NCI-H774 (cell line): ENCODE data around the gene KRTAP10-1.
"Not testable (repeated sequence)": the region's sequence is repeated elsewhere in the genome, so short reads cannot be mapped to it uniquely, and the experiment has no call there.

Experiments
- DNase-seq: peaks from one replicate; lab custom pipeline; 2025; lab: John Stamatoyannopoulos, UW

Gene KRTAP10-1

DNA sequence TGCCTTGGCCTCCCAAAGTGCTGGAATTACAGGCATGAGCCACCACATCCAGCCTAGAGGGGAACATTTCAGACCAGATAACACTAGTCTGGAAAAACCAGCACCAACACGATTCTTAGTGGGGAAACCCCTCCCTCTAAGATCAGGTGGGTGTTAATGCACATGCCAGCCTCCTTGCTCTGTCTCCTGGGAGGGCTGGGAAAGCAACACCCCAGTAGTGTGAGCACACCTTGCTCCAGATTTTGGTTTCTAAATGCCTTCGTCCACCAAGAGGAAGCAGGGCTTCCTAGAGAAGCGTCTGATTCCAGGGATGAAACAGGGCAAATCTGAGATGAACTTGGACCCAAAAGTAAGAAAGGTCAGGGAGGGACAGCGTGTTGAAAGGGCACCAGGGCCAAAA, 31.3 kb upstream of the KRTAP10-1 start:
- DNase-seq = no peak

DNA sequence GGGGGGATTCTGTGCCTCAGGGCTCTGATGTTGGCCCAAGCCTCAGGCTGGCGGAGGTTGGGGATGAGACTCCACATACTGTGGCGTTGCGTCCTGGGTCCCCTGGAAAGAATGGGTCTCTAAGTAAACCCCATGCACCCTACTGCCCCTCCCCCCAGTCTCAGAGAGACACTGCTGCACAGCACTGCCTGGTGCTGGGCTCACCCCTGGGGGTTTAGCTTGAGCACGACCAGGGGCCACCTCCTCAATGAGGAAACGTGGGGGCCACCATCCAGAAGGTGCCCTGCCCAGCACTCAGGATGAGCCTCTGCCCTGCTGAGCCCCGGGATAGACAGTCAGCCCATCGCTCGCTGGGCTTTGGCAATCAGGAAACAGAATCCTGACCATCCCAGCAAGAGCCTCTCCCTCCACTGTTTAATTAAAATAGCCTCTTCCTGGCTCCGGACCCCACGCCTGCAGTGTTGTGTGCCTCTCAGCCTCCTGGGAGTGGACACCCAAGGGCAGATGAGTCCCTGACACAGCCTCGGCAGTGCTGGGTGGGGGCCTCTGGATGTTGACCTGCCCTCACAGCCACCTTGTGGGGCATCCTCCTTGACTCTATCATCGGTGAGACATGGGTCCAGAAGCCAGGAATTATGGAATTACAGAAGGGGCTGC, 30.0 kb upstream of the KRTAP10-1 start:
- no peak for DNase-seq

DNA sequence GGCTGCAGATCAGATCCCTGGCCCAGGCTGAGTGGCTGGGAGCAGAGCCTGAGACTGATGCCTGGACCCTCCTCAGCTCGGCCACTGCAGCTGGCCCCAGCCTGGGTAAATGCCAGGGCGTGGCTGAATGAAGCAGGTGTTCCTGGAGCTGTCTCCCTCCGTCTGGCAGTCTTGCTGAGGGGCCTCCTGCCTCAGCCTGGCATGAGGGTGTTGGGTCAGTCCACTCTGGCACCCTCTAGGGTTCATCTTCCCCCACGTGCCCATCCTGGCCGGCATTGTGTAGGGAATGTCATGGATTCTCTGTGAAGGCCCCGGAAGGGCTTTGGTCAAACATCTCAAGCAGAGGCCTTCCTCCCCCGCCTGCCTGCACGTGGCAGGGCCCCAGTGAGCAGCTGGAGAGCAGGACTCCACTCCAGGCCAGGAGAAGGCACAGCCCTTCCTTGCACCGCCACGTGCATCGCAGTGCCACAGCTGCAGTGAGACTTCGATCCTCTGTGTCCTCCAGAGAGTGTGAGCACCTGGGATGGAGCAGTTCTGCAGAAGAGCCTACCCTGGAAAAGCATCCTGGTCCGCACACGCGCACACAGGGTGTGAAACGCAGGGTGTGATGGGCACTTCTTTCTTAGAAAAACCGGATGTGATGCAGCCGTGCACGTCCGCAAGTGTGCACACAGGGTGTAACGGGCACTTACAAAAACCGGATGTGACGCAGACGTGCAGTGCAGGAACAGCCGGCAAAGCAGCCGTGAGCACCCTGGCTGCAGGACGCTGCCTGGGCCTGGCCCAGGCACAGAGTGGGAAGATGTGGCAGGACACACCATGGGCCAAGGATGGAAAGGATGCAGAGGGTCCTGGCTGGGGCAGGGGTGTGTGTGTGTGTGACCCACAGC, 28.9 kb upstream of the KRTAP10-1 start:
- DNase-seq = no peak

DNA sequence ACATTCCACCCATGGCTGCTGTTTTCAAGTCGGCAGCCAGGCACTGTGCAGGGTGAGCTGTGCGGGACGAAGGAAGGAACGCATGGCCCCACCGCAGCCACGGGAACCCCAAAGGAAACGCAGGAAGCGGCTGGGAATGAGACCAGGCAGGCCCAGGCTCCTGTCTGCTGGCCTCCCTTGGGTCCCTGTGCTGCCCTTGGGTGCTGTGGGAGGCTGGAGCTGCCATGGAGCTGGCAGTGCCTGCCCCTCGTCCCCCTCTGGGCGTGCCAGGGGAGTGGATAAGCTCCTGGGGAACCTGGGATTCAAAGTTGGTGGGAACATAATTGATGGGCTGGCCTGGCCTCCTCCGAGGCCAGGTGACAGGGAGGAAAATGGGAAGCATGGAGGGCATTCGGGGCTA, 28.3 kb upstream of the KRTAP10-1 start:
- no peak for DNase-seq

DNA sequence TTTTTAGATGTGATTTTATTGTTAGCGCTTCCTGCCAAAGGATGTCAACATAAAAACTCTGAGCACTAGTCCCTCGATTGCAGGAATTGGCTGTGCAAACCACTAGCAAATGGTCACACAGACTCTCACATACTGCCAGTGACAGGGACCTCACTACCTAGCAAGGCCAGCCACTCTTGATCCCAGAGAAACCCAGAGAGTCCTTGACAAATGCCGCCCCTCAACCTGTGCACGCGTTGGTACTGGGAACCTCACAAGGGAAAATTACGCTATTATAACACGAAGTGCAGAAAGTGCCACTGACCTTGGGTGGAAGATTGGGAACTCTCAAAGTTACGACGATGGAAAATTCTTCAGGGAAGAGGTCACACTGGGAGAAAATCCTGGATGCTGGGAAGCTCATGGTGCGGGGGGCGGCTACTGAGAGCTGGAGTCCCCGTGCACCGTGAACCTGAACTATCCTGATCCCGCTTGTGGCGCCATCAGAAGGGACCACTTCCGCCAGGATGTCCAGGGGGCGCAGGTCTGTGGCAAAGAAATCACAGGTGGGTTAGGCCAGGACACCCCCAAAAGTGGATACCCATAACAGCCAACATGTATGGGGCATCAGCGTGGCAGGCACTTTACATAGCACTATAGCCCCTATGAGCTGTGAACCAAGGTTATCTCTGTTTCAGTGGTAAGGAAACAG, 27.6 kb upstream of the KRTAP10-1 start:
- no peak for DNase-seq

DNA sequence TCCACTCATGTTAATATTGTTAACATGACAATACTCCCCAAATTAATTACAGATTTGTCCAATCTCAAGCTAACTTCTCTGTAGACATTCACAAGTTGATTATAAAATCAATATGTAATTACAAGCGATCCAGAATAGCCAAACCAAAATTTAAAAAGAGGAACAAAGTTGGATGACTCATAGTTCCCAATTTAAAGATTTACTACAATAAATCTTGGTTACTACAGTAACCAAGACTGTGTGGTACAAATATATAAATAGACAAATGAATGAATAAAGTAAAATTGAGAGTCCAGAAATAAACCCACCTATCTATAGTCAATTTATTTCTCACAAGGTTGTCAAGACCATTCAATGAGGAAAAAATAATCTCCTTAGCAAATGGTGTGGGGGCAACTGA, 26.4 kb upstream of the KRTAP10-1 start:
- no peak for DNase-seq

DNA sequence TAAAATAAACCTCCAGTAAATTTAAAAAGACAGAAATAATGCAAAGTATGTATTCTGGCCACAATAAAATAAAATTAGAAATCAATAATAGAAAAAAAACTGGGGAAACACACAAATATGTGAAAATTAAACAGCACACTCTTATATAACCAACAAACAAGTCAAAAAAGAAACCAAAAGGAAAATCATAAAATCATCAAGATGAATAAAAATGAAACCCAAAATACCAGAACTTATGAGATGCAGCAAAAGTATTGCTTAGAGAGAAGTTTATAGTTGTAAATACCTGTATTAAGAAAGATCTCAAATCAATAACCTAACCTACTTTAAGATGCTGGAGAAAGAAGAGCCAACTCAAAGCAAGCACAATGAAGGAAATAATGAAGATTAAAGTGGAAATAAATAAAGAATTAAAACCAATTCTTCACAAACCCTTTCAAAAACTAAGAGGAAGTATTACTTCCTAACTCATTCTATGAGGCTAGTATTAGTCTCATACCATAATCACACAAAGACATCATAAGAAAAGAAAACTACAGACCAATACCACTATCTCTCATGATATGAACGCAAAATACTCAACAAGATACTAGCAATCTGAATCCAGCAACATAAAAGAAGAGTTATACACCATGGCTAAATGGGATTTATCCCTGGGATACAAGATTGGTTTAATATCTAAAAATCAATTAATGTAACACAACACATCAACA, 25.0 kb upstream of the KRTAP10-1 start:
- DNase-seq = no peak

DNA sequence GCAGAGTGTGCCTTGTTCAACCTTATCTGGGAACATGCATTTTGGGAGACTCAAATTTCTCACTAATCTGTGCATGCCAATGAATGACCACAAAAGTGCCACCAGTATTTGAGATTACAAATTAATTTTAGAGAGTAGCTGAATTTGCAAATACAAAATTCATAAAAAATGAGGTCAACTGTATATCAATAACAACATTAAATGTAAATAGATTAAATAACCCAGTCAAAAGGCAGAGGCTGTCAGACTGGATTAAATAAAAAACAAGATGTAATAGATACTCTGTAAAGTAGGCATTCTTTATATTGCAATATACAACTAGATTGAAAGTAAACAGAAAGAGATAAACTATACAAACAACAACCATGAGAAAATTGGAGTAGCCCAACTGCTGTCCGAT, 24.1 kb upstream of the KRTAP10-1 start:
- DNase-seq = no peak

DNA sequence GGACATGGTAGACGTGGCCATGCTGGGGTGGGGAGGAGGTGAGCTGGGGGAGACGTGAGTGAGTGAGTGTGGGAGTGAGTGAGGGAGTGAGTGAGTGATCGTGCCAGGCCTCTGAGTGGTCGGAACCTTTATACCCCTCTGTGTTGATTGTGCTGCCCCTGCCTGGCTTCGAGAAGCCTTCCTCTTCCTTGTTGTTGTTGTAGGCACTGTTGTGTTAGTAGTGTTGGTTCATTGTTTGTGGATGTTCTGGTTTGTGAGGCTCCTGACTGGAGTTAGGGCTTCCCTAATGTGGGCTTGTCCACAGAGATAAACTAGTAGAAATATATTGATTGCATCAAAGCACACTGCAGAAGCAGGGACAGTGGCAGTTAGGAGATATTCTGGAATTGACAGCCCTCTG, 18.7 kb upstream of the KRTAP10-1 start, which contains the start of gene KRTAP10-3:
KRTAP10-3 (minus strand) TSS at position 101 of the 400 bp plus-strand sequence; CDS start at position 21, 80 bp downstream.
- DNase-seq = no peak

DNA sequence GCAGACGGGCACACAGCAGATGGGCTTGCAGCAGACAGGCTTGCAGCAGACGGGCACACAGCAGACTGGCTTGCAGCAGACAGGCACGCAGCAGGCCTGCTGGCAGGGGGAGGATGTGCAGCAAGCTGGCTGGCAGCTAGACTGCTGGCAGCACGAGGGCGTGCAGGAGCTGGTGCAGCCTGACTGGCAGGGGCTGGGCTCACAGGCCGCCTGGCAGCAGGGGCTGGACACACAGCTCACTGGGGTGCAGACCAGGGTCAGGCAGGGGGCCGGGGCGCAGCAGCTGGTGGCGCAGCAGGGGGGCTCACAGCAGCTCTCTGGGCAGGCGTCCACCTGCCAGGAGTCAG, 18.3 kb upstream of the KRTAP10-1 start:
- DNase-seq = not testable (repeated sequence)

DNA sequence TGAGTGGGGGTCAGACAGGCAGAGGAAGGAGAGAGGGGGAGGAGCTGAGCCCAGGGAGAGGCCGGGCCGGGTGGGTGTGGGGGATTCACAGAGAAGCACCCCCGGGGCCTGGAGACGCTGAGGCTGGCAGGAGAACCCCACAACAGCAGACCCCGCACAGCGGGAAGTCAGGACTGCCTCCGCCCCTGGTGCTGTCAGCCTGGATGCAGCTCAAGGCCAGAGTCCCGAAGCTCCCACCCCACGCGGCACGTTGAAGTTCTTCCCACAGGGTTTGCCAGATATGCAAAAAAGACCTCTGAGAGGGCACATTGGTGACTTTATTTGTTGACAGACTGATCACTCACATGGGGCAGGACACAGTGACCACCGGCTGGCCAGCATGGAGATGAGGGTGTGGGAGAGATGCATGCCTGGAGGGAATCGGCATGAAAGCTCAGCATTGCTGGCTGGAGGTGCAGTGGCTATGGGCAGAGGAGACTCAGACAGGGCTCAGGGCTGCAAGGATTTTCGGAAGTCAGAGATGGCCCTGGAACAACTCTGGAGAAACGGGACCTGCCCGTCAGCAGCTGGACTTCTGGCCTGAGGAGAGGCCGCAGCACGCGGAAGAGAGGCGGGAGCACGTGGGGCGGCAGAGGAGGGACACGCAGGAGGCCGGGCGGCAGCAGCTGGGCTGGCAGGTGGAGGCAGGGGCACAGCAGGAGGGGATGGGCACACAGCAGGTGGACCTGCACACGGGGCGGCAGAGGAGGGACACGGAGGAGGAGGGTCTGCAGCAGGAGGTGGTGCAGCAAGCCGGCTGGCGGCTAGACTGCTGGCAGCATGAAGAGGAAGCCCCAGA, 17.7 kb upstream of the KRTAP10-1 start:
- no peak for DNase-seq

DNA sequence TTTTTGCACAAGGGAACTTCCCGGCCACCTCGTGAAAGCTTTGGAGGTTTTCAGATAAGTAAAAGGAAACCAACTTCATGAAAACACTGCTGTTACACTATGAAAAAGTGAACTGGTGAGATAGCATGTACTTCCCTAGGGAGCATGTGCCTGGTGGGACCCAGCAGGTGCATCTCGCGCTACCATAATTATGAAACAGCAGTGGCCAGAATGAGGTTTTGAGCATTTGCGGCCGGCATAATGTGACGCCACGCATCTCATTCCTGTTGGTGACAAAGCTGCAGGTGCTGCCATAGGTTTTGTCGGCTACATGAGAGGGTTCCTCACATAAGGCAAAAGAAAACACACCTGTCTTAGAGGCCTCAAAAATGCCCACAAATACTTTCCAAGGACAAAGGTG, 16.9 kb upstream of the KRTAP10-1 start:
- peak; percentile 56 for DNase-seq

DNA sequence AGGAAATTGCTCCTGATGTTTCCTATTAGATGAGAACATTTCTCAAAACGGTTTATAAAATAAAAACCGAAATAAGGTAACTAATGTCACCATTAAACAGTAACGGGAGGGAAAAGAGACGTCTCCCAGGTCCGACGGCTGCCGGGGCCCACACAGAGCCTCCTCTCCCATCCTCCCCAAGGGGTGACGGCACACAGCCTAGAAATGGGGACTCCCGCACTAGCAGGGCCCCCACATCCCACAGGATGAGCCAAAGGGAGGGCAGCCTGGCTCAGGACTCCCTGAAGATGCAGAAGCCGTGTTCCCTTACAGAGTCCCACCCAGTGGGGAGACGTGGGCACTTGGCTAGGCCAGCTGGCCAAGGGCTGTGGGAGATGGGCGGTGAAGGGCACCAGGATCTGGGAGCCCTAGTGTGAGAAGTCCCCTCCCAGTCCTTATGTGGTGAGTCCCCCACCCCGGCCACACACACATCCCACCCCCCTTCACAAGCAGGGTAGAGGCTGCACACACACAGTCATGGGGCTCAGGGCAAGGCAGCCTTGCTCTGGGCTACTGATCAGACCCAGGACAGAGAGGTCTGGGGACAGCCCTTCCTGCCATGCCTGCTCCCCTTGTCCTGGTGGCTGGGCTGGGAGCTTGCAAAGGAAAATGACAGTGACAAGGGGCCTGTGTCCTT, 15.3 kb upstream of the KRTAP10-1 start:
- DNase-seq = no peak

DNA sequence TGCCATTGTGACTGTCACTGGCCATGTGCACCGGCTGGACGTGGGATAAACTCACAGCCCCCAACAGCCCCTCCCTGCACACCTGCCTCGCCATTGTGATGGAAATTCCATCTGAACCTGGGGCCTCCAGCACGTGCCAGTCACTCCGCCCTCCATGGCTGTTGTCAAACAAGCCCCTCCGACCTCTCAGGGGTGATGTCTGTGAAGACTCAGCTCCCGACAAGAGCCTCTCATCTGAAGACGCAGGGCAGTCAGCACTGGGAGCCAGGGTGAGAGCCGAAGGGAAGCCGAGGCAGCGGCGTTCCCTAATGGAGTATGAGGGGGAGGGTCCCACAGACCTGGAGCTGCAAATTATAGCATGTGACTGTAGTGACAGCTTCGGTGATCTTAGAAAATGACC, 12.7 kb upstream of the KRTAP10-1 start:
- DNase-seq = no peak

DNA sequence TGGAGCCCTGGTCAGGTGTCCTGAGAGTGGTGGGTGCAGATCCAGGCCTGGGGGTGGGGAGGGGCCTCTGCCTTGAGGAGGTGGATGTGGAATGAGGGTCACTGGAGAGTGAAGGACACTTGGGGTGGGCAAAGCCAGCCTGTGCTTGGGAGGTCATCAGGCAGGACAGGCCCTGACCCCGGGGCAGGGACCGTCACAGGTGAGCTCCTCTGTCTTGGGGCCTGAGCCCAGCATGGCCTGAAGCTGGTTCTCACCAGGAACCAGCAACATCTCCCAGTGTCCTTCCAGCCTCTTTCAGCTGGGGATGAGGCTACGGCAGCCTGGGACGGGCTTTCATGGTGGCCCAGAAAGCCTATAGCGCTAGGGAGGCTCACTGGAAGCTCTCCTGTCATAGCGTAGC, 12.1 kb upstream of the KRTAP10-1 start:
- no peak for DNase-seq

DNA sequence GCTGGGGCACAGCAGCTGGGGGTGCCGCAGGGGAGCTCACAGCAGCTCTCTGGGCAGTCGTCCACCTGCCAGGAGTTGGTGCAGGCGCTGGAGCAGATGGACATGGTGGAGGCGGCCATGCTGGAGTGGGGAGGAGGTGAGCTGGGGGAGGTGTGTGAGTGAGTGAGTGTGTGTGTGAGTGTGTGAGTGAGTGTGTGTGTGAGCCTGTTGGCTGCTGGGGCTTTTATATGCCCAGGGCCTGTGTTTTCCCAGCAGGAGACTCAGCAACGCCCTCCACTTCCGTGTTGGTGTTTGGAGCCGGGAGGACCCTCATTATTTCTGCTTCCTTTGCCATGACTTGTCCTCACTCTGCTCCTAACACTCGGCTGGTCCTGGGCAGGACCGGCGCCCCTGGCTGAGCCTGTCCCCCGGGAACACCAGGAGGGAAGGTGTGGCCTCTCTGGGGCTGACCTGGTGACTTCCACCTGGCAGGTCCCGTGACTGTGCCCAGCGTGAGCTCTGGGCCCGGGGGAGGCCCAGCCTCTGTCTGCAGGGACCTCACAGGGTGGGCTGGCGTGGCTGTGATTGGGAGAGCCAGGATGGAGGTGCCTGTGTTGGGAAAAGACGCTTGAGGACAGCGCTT, 11.5 kb upstream of the KRTAP10-1 start, which contains the start of gene KRTAP10-2:
KRTAP10-2 (minus strand) TSS at position 166 of the 622 bp plus-strand sequence; CDS start at position 119, 47 bp downstream.
- no peak for DNase-seq

DNA sequence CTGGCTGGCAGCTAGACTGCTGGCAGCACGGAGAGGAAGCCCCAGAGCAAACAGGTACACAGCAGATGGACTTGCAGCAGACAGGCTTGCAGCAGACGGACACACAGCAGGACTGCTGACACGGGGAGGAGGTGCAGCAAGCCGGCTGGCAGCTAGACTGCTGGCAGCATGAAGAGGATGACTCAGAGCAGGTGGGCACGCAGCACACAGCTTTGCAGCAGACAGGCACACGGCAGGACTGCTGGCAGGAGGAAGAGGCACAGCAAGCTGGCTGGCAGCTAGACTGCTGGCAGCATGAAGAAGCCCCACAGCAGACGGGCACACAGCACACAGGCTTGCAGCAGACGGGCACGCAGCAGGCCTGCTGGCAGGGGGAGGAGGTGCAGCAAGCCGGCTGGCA, 10.8 kb upstream of the KRTAP10-1 start:
- no peak for DNase-seq

DNA sequence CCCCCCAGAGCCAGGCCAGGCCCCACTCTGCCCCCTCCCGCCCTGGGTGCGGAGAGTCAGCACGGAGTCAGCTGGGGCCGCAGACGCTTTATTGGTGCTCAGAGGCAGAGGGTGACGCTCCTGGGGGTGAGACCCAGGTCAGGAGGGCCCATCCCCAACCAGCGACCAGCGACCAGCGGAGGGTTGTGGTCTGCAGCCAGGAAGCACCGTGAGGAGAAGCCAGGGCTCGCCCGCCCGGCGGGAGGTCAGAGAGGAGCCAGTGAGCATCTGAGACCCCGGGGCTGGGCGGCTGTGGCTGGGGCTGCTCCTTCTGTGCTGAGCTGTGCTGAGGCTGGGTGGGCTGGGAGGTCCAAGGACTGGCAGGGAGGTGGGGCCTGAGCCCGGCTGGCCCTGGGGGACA, 10.3 kb upstream of the KRTAP10-1 start:
- DNase-seq = not testable (repeated sequence)

DNA sequence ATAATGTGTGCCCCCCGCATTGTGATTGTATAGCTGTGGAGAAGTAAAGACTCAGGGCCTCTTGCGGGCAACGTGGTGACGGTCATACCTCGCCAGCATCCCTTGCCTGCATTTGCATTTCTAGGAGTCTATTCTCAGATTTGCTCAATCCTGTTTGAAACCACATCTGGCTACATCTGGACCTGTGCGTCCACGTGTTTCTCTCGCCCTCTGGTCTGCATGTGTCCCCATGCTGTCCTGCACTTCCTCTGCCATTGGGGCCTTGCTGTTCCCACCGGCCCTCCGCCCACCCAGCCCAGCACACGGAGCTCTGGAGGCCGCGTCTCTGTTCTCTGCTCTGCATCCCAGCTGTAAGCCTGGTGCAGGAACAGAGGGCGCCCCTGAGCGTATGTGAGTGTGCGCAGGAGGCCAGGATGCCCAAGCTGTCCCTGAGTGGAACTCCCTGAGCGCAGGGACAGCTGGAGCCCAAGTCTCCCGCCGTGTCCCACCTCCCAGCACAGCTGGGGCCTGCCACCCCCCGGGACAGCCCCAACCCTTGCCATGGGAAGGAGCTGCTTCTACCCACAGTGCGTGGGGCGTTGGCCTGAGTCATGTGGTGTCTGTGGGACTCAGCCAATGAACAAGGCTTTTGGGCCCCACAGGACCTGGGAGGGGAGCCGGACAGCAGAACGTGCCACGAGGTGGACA, 9.7 kb upstream of the KRTAP10-1 start:
- no peak for DNase-seq

DNA sequence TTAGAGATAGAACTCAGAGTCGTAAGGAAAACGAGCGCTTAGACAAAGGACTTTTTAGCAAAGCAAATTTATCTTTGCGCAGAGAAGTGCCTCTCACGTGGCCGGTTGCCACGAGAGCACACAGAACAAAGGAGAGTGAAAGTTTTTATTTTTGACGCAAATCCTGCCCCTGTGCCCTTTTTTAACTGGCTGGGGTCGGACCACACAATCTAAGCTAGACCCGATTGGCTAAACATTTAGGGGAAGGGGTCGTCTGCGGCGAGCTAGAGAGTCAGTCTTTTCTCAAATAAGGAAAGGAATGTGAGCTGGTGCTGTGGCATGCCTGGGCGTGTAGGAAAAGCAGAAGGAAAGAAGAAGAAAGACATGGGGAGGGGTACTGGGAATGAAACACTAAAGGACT, 8.9 kb upstream of the KRTAP10-1 start:
- no peak for DNase-seq
